IMR-90 (cell line): ENCODE measurements around the gene SMAP1. TPM values are rescaled to one million over a fixed set of nuclear protein-coding genes. Genes with fewer than 3 reads are reported as not detected.

Experiments used
- ATAC-seq: fragments of 200-7000 bp; cut with Tn5 transposase; 2 replicates; pipeline ENCODE4 v1.9.1; 2020; ENCODE audit warnings: low read depth, mild to moderate bottlenecking, moderate library complexity
- BruUV-seq: library from RNA; stranded (reverse); fragments of 400-500 nt; replicated peaks from 2 replicates; lab custom pipeline; 2021; lab: Mats Ljungman, UMichigan
- CTCF ChIA-PET: fragments of 300-600 bp; formaldehyde crosslinking; extraction: SDS; loops from one replicate; lab custom pipeline; 2021; ENCODE audit warnings: antibody characterized with exemption; lab: Yijun Ruan, JAX
- POLR2A ChIA-PET: fragments of 300-600 bp; sonication (Branson Sonifier 250); formaldehyde crosslinking; loops from one replicate; lab custom pipeline; 2022; ENCODE audit warnings: antibody characterized with exemption; ENCODE audit not compliant: unreplicated experiment; lab: Charles Lee
- DNase-seq: peaks from one replicate; pipeline ENCODE4 v3.0.0; 2013
- H2AFZ ChIP-seq: replicated peaks from 2 replicates; pipeline ENCODE3; 2013; ENCODE audit warnings: low read length, mild to moderate bottlenecking; ENCODE audit not compliant: poor library complexity
- H2AK5ac ChIP-seq: 2 replicates; pipeline ENCODE4 v1.6.1; 2013; ENCODE audit warnings: low read depth, low read length, inconsistent platforms
- H2AK9ac ChIP-seq: replicated peaks from 2 replicates; pipeline ENCODE3; 2013; ENCODE audit warnings: mild to moderate bottlenecking, low read depth, low read length, moderate library complexity; ENCODE audit not compliant: poor library complexity
- H2BK120ac ChIP-seq: 2 replicates; pipeline ENCODE4 v1.6.1; 2013; ENCODE audit warnings: low read depth, low read length, inconsistent platforms
- H2BK15ac ChIP-seq: 3 replicates; pipeline ENCODE4 v1.6.1; 2013; ENCODE audit warnings: low read depth, low read length, inconsistent platforms
- H2BK20ac ChIP-seq: 2 replicates; pipeline ENCODE4 v1.6.1; 2013; ENCODE audit warnings: low read depth, mild to moderate bottlenecking, inconsistent platforms, low read length, moderate library complexity
- H2BK5ac ChIP-seq: 2 replicates; pipeline ENCODE4 v1.6.1; 2013; ENCODE audit warnings: mild to moderate bottlenecking, low read depth, low read length, inconsistent platforms; ENCODE audit not compliant: poor library complexity, severe bottlenecking
- H3K14ac ChIP-seq: replicated peaks from 2 replicates; pipeline ENCODE4 v1.6.1; 2013; ENCODE audit warnings: low read depth, low read length, inconsistent platforms
- H3K18ac ChIP-seq: 2 replicates; pipeline ENCODE4 v1.6.1; 2013; ENCODE audit warnings: low read depth, low read length, control low read depth
- H3K23ac ChIP-seq: 2 replicates; pipeline ENCODE4 v1.6.1; 2013; ENCODE audit warnings: low read depth, low read length, inconsistent platforms
- H3K27ac ChIP-seq: 2 replicates; pipeline ENCODE4 v1.5.1; 2013; ENCODE audit warnings: mild to moderate bottlenecking, control low read depth, low read length; ENCODE audit not compliant: insufficient read depth
- H3K27me3 ChIP-seq: 2 replicates; pipeline ENCODE4 v1.6.1; 2013; ENCODE audit warnings: low read length; ENCODE audit not compliant: control insufficient read depth, insufficient read depth
- H3K36me3 ChIP-seq: 2 replicates; pipeline ENCODE4 v1.6.1; 2013; ENCODE audit warnings: low read length, mixed read lengths; ENCODE audit not compliant: control insufficient read depth, insufficient read depth
- H3K4ac ChIP-seq: 2 replicates; pipeline ENCODE4 v1.6.1; 2013; ENCODE audit warnings: low read depth, low read length, inconsistent platforms
- H3K4me1 ChIP-seq: 2 replicates; pipeline ENCODE4 v1.6.1; 2013; ENCODE audit warnings: low read length, mixed read lengths; ENCODE audit not compliant: control insufficient read depth, insufficient read depth
- H3K4me2 ChIP-seq: 2 replicates; pipeline ENCODE4 v1.6.1; 2013; ENCODE audit warnings: low read depth, mild to moderate bottlenecking, control low read depth, low read length, moderate library complexity
- H3K4me3 ChIP-seq: 2 replicates; pipeline ENCODE4 v1.5.1; 2013; ENCODE audit warnings: low read depth, mild to moderate bottlenecking, control low read depth, low read length, moderate library complexity; ENCODE audit not compliant: insufficient read depth
- H3K56ac ChIP-seq: 2 replicates; pipeline ENCODE4 v1.6.1; 2013; ENCODE audit warnings: low read length, inconsistent platforms; ENCODE audit not compliant: insufficient read depth; ENCODE audit errors: extremely low read depth
- H3K79me1 ChIP-seq, 2 experiments: 2 replicates each; pipeline ENCODE4 v1.6.1; 2013; ENCODE audit warnings: low read length in 2 of 2, inconsistent platforms in 1 of 2, low read depth in 1 of 2
- H3K9ac ChIP-seq: 2 replicates; pipeline ENCODE4 v1.6.1; 2013; ENCODE audit warnings: low read depth, low read length, control low read depth
- H3K9me1 ChIP-seq: 2 replicates; pipeline ENCODE4 v1.6.1; 2013; ENCODE audit warnings: low read length, inconsistent platforms; ENCODE audit not compliant: insufficient read depth
- H3K9me3 ChIP-seq: 2 replicates; pipeline ENCODE4 v1.6.1; 2013; ENCODE audit warnings: low read length; ENCODE audit not compliant: control insufficient read depth, insufficient read depth
- H4K20me1 ChIP-seq: 2 replicates; pipeline ENCODE4 v1.6.1; 2013; ENCODE audit warnings: low read length, inconsistent platforms; ENCODE audit not compliant: insufficient read depth
- H4K5ac ChIP-seq: 2 replicates; pipeline ENCODE4 v1.6.1; 2013; ENCODE audit warnings: mild to moderate bottlenecking, low read depth, low read length, control low read depth
- H4K8ac ChIP-seq, 2 experiments: 2 replicates each; pipeline ENCODE4 v1.6.1; 2013; ENCODE audit warnings: low read depth in 2 of 2, low read length in 2 of 2, control low read depth in 1 of 2, inconsistent platforms in 1 of 2
- H4K91ac ChIP-seq: 2 replicates; pipeline ENCODE4 v1.6.1; 2013; ENCODE audit warnings: low read depth, low read length, inconsistent platforms; ENCODE audit not compliant: insufficient read depth
- FOS ChIP-seq: fragments of 150-350 bp; IDR thresholded peaks from 2 replicates; pipeline ENCODE4 v1.6.1; 2016; ENCODE audit warnings: low read depth, low read length
- POLR2A ChIP-seq: IDR thresholded peaks from 2 replicates; pipeline ENCODE4 v1.6.1; 2012; ENCODE audit warnings: mild to moderate bottlenecking, low read depth, low read length
- RCOR1 ChIP-seq: IDR thresholded peaks from 2 replicates; pipeline ENCODE4 v1.6.1; 2012; ENCODE audit warnings: mild to moderate bottlenecking, low read length, improper control_type of control experiment; ENCODE audit not compliant: insufficient replicate concordance
- WGBS, 2 experiments: methylation state at CpG; one replicate each; pipeline versions ENCODE4 v1.1.5 to v1.1.7; 2013; ENCODE audit warnings: missing lambda C conversion rate in 2 of 2; ENCODE audit not compliant: insufficient read length in 1 of 2; ENCODE audit errors: extremely low coverage in 2 of 2; 5-methylcytosine and 5-hydroxymethylcytosine counted together
- dilution Hi-C: fragments of 300-500 bp; cut with HindIII; formaldehyde crosslinking; loops from one replicate; pipeline ENCODE4 v1.14.3; 2018; ENCODE audit warnings: low sequenced_read_pairs; ENCODE audit not compliant: unreplicated experiment
- in situ Hi-C: fragments of 300-500 bp; cut with MboI; formaldehyde crosslinking; loops from 3 replicates; pipeline ENCODE4 v1.14.3; 2019; ENCODE audit warnings: low sequenced_read_pairs, inconsistent platforms, mixed read lengths
- intact Hi-C: fragments of 100-400 bp; cut with micrococcal nuclease; formaldehyde crosslinking; loops from 2 replicates; pipeline ENCODE4 v1.10.0; 2022
- polyA plus RNA-seq, 3 experiments: library from polyadenylated mRNA; depleted of rRNA; stranded (reverse); fragments of >200 nt; gene quantifications; 2 replicates each; pipeline ENCODE4 v1.2.3, GENCODE V29; 2012; ENCODE audit warnings: low replicate concordance in 1 of 3
- total RNA-seq: library from RNA; depleted of rRNA; stranded (reverse); fragments of >200 nt; gene quantifications from 2 replicates; pipeline ENCODE4 v1.2.3, GENCODE V29; 2012

The SMAP1 gene
- total and polyA plus RNA-seq, 2 of the 4 experiments (the other 2 are of a cell fraction): 14.8 to 16.7 TPM

DNA sequence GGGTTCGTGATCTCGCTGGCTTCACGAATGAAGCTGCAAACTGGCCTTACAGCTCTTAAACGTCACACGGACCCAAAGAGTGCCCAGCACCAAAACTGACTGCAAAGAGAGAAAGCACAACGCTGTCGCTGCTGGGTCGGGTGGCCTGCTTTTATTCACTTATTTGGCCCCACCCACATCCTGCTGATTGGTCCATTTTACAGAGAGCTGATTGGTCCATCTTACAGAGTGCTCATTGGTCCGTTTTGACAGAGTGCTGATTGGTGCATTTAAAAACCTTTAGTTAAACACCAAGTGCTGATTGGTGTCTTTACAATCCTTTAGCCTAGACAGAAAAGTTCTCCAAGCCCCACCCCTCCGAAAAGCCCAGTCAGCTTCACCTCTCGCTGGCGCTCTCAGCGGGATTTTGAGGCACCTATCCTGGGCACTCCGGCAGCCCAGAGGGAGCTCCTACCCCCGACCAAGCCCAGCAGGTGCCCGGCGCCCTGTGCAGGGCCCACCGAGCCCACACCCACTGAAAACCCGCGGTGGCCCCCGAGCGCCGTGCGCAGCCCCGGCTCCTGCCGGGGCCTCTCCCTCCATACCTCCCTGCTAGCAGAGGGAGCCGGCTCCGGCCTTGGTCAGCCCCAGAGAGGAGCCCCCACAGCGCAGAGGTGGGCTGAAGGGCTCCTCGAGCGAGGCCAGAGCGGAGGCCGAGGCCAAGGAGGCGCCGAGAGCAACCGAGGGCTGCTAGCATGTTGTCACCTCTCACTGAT is 40.0 kb upstream of the SMAP1 start:
- Histone ChIP-seq H3K4me2 (no peak overlapping the region), H3K9me3 (no peaks in the 10 kb centered on the region), H3K23ac (no peak overlapping the region), H3K14ac (no peak overlapping the region), H3K4ac (no peak overlapping the region), H3K79me1 (no peaks in the 10 kb centered on the region), H2AK5ac (no peak overlapping the region), H3K4me1 (no peaks in the 10 kb centered on the region), H4K91ac (no peak overlapping the region), H3K27ac (no peak overlapping the region), H2AK9ac (no peak overlapping the region), H2BK120ac (no peak overlapping the region), H2BK20ac (no peak overlapping the region), H3K9ac (no peak overlapping the region), H3K4me3 (no peak overlapping the region), H3K27me3 (no peaks in the 10 kb centered on the region), H3K56ac (no peak overlapping the region), H3K36me3 (no peaks in the 10 kb centered on the region), H4K20me1 (no peaks in the 10 kb centered on the region), H2BK15ac (no peak overlapping the region), H3K9me1 (no peaks in the 10 kb centered on the region), H2BK5ac (no peak overlapping the region), H4K5ac (no peak overlapping the region), H3K18ac (no peak overlapping the region), H4K8ac (no peak overlapping the region), H2AFZ (no peak overlapping the region)
- no peak for DNase-seq
- no TSS peak for BruUV-seq
- in situ Hi-C loops (no loop called here), intact Hi-C loops (no loop called here), dilution Hi-C loops (no loop called here)
- 91% methylated on average over 14 of the region's 36 CpGs; no CpG with 5 or more reads in 1 of the 2 experiments for WGBS, 2 experiments
- ChIA-PET POLR2A (no interaction called here), CTCF (no interaction called here)
- TF ChIP-seq RCOR1 (no peak), FOS (no peak), POLR2A (no peak)
- no peak for ATAC-seq
